HG03457 (cell line): ENCODE measurements around the gene NFIC.
"Not testable (repeated sequence)": the region's sequence is repeated elsewhere in the genome, so short reads cannot be mapped to it uniquely, and the experiment has no call there.

Experiments used
- ATAC-seq: cut with Tn5 transposase; IDR thresholded peaks from one replicate; pipeline ENCODE4 v1.9.1; 2021; ENCODE audit warnings: moderate number of reproducible peaks; ENCODE audit not compliant: unreplicated experiment

Gene NFIC

DNA sequence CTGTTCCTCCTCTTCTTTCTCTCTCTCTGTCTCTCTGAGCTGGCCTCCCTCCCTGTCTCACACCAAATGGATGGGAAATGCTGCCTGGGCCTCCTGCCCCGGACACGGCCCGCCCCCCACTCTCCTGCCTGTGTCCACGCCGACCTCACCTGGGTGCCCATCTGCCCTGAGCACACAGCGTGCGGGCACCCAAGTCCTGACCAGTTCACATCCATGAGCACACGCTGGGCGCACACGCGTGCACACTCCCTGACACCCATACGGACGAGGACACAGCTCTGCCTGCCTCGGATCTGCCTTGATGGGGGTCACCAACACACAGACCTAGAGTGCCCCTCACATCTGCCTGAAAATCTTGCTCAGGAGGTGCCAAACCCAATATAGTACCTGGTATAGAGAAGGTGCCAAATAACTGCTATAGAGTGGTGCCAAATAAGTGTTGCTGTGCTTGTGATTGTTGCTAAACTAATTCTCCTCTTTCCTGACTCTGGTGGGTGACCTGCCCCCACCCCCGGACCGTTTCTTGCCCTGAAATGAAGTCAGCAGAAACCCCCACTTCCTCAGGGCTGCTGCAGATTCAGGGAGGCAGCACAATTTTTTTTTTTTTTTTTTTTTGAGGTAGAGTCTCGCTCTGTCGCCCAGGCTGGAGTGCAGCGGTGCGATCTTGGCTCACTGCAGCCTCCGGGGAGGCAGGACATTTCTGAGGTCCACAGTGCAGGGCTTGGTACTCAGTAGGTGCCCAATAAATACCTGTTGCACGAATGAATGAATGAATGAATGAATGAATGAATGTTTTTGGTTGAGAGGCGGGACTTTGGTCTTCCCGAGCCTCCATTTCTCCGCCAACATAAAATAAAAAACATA, 4.6 kb downstream of the NFIC start:
- ATAC-seq: no peak

DNA sequence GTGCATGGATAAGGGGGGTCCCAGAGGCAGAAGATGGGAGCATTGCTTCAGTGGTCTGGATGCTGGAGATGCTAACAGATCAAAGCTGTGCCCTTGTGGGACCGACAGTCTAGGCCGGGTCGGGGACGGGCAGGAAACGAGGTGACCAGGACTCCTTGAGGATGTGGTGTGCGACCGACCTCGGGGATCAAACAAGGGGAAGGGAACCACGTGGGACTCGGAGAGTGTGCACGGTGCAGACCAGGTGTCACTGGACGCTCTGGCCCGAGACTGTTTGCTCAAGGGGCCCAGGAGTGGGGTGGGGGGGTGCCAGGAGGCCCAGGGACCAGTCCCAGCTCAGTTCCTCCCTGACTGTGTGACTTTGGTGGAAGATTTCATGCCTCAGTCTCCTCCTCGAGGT, 6.0 kb downstream of the NFIC start:
- no peak for ATAC-seq

DNA sequence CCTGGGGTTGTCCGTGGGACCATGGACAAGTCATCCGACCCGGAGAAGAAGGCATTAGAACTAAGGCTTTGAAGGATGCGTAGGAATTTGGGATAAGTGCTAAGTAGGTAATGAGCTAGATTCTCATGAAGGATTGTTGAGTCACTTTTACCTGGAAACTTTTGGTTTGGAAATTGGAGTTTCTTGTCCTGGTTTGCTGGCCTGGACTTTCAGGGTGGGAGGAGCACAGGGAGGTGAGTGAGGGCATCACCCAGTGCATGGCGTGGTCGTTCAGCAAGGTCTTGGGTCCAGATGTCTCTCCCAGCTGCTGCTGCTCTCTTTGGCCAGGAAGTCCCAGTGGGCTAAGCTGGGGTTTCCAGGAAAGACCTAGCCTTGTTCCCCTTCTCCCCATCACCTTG, 7.6 kb downstream of the NFIC start:
- no peak for ATAC-seq

DNA sequence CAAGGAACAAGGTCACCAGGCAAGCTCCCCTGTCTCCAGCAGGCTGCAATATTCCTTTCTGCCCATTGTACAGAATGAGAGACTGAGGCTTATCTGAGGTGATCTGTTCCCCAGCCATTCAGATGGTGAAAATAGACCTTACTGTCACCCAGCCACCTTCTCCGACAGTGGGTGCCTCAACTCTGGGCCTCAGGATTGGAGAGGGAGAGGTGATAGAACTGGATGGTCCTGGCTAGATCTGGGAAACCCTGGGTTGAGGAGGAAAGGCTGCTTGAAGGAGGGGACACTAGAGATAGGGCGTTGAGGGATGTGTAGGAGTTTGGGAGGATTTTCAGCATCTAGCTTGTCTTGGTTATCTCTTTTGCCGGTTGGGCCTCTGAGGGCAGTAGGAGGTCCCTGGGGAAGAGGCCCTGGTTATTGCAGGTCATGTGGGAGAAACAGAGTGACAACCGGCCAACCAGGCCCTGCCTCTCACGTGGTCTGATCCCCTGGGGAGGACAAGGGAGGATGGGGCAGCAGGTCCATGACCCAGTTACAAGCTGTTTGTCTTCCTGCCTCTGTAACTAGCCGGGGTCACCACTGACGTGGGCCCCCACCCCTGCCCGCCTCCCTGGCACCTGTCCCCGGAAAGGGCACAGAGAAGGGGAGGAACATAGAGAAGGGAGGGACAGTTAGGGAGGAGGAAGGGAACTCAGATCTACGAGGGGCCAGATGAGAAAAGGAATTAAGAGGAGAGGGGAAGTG, 8.2 kb downstream of the NFIC start:
- ATAC-seq: no peak

GRCh38 chr19:3375221-3376090, 9.1 kb downstream of the NFIC start:
- no peak for ATAC-seq

GRCh38 chr19:3376091-3376455, 9.7 kb downstream of the NFIC start:
- not testable (repeated sequence) for ATAC-seq

DNA sequence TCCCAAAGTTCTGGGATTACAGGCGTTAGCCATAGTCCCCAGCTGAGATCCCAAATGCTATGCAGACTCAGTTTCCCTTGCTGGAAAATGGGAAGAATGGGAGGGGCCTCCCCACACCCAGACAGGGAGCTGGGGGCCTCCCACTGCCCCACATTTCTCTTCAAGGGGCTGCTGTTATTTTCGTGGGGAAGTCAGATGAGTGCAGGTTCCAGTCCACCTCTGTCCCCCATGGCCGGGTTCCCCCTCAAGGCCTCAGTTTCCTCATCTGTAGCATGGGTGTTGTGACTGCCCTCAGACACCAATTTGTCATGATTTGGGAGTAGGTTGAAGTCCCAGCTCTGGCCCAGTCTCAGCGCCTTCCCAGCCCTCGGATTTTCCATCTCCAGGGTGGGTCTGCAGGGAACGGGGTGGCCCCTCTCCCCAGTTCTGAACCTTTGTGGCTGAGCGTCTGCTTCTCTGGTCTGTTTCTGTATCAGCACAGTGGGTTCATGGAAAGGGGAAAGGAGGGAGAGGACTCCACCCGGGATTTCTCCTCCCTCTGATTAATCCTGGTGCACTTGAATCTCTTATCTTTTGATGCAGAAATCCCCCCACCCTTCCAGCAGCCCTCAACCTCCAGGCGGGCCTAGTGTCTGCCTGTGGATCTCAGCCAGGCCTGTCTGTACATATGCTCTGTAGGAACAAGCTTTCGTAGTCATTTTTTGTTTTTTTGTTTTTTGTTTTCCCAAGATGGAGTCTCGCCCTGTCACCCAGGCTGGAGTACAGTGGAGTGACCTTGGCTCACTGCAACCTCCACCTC, 12.2 kb downstream of the NFIC start:
- ATAC-seq: no peak

- no peak for ATAC-seq
These were observed 14.4 kb downstream of the NFIC start for GRCh38 chr19:3380829-3381228.

DNA sequence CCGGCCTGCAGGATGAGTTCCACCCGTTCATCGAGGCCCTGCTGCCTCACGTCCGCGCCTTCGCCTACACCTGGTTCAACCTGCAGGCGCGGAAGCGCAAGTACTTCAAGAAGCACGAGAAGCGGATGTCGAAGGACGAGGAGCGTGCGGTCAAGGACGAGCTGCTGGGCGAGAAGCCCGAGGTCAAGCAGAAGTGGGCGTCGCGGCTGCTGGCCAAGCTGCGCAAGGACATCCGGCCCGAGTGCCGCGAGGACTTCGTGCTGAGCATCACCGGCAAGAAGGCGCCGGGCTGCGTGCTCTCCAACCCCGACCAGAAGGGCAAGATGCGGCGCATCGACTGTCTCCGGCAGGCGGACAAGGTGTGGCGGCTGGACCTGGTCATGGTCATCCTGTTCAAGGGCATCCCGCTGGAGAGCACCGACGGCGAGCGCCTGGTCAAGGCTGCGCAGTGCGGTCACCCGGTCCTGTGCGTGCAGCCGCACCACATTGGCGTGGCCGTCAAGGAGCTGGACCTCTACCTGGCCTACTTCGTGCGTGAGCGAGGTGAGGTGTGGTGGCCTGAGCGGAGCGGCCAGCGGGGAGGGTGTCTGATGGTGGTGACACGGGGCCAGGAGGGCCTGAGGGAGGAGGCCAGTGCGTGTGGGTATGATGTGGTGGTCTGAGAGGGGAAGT, 15.5 kb downstream of the NFIC start:
- ATAC-seq: no peak

DNA sequence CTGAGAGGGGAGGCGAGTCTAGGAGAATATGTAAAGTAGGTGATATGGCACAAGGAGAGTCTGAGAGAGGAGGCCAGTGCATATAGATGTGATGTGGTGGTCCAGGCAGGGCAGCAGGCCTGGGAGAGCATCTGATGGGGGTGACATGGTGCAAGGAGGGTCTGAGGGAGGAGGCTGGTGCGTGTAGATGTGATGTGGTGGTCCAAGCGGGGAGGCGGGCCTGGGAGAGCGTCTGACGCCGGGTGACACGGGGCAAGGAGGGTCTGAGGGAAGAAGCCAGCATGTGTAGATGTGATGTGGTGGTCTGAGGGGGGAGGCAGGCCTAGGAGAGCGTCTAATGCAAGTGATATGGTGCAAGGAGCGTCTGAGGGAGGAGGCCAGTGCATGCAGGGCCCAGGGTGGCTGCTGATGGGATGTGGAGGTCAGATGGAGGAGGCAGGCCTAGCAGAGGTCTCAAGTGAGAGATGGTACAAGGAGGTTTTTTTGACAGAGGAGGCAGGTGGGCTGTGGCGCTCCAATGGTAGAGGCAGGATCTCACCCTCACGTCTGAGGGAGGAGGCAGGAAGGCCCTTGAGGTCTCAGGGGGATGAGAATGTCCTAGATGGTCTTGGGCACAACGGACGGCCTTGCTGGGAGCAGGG, 16.2 kb downstream of the NFIC start:
- no peak for ATAC-seq

- no peak for ATAC-seq
These were observed 16.8 kb downstream of the NFIC start for GRCh38 chr19:3383121-3383722.

GRCh38 chr19:3386447-3387234, 20.3 kb downstream of the NFIC start:
- no peak for ATAC-seq

- no peak for ATAC-seq
These were observed 21.5 kb downstream of the NFIC start for GRCh38 chr19:3387645-3388589.

GRCh38 chr19:3389446-3389778, 23.0 kb downstream of the NFIC start:
- no peak for ATAC-seq

GRCh38 chr19:3389876-3390371, 23.5 kb downstream of the NFIC start:
- no peak for ATAC-seq

DNA sequence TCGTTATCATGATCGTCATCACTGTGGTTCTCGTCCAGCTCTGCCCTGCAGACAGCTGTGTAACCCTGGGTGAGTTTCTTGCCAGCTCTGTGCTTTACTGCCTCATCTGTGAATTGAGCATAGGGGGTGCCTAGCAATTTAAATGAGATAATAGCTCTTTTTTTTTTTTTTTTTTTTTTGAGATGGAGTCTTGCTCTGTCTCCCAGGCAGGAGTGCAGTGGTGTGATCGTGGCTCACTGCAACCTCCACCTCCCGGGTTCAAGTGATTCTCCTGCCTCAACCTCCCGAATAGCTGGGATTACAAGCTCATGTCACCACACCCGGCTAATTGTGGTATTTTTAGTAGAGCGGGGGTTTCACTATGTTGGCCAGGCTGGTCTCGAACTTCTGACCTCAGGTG, 25.5 kb downstream of the NFIC start:
- not testable (repeated sequence) for ATAC-seq

- ATAC-seq: no peak
These were observed 26.1 kb downstream of the NFIC start for GRCh38 chr19:3392480-3392879.
